Lower leg skin (tissue), 4 donors: ENCODE data around the gene CLPTM1L. TPM values are rescaled to one million over a fixed set of nuclear protein-coding genes. Genes with fewer than 3 reads are reported as not detected.
A peak's percentile ranks its signal among the peaks of the same experiment; 100 is the strongest.
"Not testable (repeated sequence)": the region's sequence is repeated elsewhere in the genome, so short reads cannot be mapped to it uniquely, and the experiment has no call there.

Experiments used
- DNase-seq, 2 donors: peaks; one replicate each; pipeline ENCODE4 v3.0.0-alpha.2; 2019; ENCODE audit warnings: low spot score in 2 of 2
- H3K4me3 ChIP-seq: fragments of 200-600 bp; sonication (generic); 2 replicates; pipeline ENCODE4 v1.5.1; 2017; ENCODE audit warnings: mild to moderate bottlenecking, low read depth; ENCODE audit not compliant: poor library complexity, severe bottlenecking
- POLR2A ChIP-seq, 2 donors: fragments of 450-650 bp; IDR thresholded peaks; one replicate each; pipeline ENCODE4 v1.6.1; 2016 to 2017; ENCODE audit warnings: antibody characterized with exemption in 2 of 2, mild to moderate bottlenecking in 1 of 2, moderate library complexity in 1 of 2
- WGBS, 2 donors: methylation state at CpG; one replicate each; pipeline ENCODE4 v1.1.5; 2018; 5-methylcytosine and 5-hydroxymethylcytosine counted together
- intact Hi-C: fragments of 100-400 bp; cut with DNase I; formaldehyde crosslinking; loops from one replicate; pipeline ENCODE4 v1.15.0; 2023; ENCODE audit warnings: low total_unique reads
- total RNA-seq, 4 donors: library from RNA; depleted of rRNA; stranded (reverse); fragments of >200 nt; gene quantifications; one replicate each; pipeline ENCODE4 v1.1.0, GENCODE V29; 2016
- TF ChIP-seq, protein P1 (sequence below), 3 donors: fragments of 450-650 bp; IDR thresholded peaks; one replicate each; pipeline ENCODE4 v1.5.1; 2016; ENCODE audit warnings: antibody characterized with exemption in 3 of 3, mild to moderate bottlenecking in 3 of 3, moderate library complexity in 2 of 3

The CLPTM1L gene
- total RNA-seq, 4 donors from 2014 or later, result 82.8 to 123 (median 102) TPM

- H3K4me3 ChIP-seq, result no peak overlapping the region
- TF ChIP-seq POLR2A (IDR thresholded peaks at IDR 0.05), result no peak
- TF ChIP-seq, protein P1, sequence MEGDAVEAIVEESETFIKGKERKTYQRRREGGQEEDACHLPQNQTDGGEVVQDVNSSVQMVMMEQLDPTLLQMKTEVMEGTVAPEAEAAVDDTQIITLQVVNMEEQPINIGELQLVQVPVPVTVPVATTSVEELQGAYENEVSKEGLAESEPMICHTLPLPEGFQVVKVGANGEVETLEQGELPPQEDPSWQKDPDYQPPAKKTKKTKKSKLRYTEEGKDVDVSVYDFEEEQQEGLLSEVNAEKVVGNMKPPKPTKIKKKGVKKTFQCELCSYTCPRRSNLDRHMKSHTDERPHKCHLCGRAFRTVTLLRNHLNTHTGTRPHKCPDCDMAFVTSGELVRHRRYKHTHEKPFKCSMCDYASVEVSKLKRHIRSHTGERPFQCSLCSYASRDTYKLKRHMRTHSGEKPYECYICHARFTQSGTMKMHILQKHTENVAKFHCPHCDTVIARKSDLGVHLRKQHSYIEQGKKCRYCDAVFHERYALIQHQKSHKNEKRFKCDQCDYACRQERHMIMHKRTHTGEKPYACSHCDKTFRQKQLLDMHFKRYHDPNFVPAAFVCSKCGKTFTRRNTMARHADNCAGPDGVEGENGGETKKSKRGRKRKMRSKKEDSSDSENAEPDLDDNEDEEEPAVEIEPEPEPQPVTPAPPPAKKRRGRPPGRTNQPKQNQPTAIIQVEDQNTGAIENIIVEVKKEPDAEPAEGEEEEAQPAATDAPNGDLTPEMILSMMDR (IDR thresholded peaks at IDR 0.05), result no peak
- intact Hi-C loops, result no loop called here
- peak in 1 of 2 donors; percentile 85 for DNase-seq
- 82 to 94% methylated on average over 9 of the region's 9 CpGs for WGBS, 2 donors
Measured at GRCh38 chr5:1329111-1329579, 15.8 kb downstream of the CLPTM1L start.

GRCh38 chr5:1328237-1329110 is 16.4 kb downstream of the CLPTM1L start:
- H3K4me3 ChIP-seq, intact Hi-C loops: not testable (repeated sequence)
- DNase-seq, result peak in 1 of 2 donors; percentile 57
- WGBS, 2 donors, result 42 to 47% methylated on average over 7 of the region's 7 CpGs

- H3K4me3 ChIP-seq, intact Hi-C loops: not testable (repeated sequence)
- 32 to 33% methylated on average over 6 of the region's 6 CpGs for WGBS, 2 donors
- peak in 1 of 2 donors; percentile 81 for DNase-seq
Measured at GRCh38 chr5:1326901-1327756, 17.8 kb downstream of the CLPTM1L start.

DNA sequence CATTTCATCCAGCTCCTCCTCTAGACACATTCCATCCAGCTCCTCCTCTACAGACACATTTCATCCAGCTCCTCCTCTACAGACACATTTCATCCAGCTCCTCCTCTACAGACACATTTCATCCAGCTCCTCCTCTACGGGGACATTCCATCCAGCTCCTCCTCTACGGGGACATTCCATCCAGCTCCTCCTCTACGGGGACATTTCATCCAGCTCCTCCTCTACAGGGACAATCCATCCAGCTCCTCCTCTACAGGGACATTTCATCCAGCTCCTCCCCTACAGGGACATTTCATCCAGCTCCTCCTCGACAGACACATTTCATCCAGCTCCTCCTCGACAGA is 18.4 kb downstream of the CLPTM1L start:
- intact Hi-C loops, H3K4me3 ChIP-seq: not testable (repeated sequence)
- peak in 1 of 2 donors; percentile 46 for DNase-seq
- WGBS, 2 donors, result 43 to 56% methylated on average over 5 of the region's 5 CpGs

DNA sequence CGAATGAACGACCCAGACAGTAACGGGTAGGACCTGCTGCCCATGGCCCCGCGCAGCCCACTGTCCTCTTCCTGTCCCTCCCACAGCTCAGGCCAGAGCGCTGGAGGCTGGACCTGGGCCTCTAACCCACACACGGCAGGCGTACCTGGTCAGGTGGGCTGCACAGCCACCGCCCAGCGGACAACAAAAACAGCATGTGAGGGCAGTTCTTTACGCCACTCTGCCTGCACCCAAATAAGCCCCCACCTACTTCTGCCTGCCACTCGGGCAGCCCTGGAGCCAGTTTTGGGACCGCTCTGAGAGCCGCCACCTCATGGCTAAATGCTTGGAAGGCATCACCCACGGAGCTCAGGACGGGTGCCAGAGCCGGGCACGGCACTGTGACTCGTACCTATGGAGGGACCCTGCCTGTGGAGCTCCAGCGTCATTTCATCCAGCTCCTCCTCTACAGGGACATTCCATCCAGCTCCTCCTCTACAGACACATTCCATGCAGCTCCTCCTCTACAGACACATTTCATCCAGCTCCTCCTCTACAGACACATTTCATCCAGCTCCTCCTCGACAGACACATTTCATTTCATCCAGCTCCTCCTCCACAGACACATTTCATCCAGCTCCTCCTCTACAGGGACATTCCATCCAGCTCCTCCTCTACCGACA is 18.9 kb downstream of the CLPTM1L start:
- peak in 1 of 2 donors; percentile 87 for DNase-seq
- intact Hi-C loops, result no loop called here
- 71 to 74% methylated on average over 22 of the region's 22 CpGs for WGBS, 2 donors
- H3K4me3 ChIP-seq, result no peak overlapping the region
- TF ChIP-seq, protein P1 (IDR thresholded peaks at IDR 0.05), result no peak
- TF ChIP-seq POLR2A (IDR thresholded peaks at IDR 0.05), result no peak

- no peak for TF ChIP-seq POLR2A (IDR thresholded peaks at IDR 0.05)
- TF ChIP-seq, protein P1 (IDR thresholded peaks at IDR 0.05), result no peak
Measured at GRCh38 chr5:1325191-1325741, 19.6 kb downstream of the CLPTM1L start.

More at GRCh38 chr5:1325191-1325741, 19.6 kb downstream of the CLPTM1L start:
- intact Hi-C loops, result no loop called here
- WGBS, 2 donors, result 94 to 95% methylated on average over 8 to 12 of the region's 17 CpGs
- no peak overlapping the region for H3K4me3 ChIP-seq
- peak in 1 of 2 donors; percentile 87 for DNase-seq
